ENCODE data around the gene NVL. TPM values are rescaled to one million over a fixed set of nuclear protein-coding genes. Genes with fewer than 3 reads are reported as not detected.

NVL gene
- total and polyA plus RNA-seq, 3 experiments from 2014 or later = 23.0 to 46.5 (median 41.6) TPM

DNA sequence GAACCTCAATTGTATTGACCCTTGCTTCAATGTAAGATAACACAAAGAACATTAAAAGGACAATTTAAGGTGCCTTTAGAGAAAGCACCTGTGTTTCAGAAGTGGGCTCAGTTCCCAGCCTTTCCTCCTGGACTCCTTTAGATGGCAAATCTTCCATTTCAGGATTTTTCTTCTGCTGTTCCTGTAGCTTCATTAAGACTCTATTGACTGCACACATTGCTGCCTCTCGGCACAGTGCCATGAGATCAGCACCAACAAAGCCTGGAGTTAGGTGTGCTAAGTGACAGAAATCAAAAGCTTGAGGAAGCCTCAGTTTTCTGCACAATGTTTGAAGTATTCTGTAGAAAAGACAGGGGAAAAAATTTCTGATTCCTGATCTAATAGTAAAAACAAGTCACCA lies 40.6 kb downstream of the NVL start:
- Histone ChIP-seq H3K4me1 (ENCODE audit: insufficient read depth, low read length) (no peaks in the 10 kb centered on the region), H3K27ac (ENCODE audit: low read depth, low read length) (no peak overlapping the region), H3K27me3 (ENCODE audit: insufficient read depth, low read length, poor library complexity, severe bottlenecking) (no peaks in the 10 kb centered on the region), H3K9me3 (ENCODE audit: low read length) (no peaks in the 10 kb centered on the region), H3K4me3 (ENCODE audit: low read length) (no peak overlapping the region), H3K36me3 (ENCODE audit: insufficient read depth, low read length) (peaks cover 32% of the 10 kb centered on the region)
- peak overlapping the region in 1 of 8 donors; percentile 54 for H3K27ac Mint-ChIP-seq
- H3K36me3 Mint-ChIP-seq = peaks cover 7 to 76% (median 21%) of the 10 kb centered on the region in 3 donors
- no peak for DNase-seq
- no peaks in the 10 kb centered on the region for H3K9me3 Mint-ChIP-seq
- no peak overlapping the region for H3K4me3 Mint-ChIP-seq
- H3K4me1 Mint-ChIP-seq = no peaks in the 10 kb centered on the region
- POLR2A ChIA-PET = no interaction called here
- CTCF ChIA-PET = no interaction called here
- H3K27me3 Mint-ChIP-seq = no peaks in the 10 kb centered on the region

DNA sequence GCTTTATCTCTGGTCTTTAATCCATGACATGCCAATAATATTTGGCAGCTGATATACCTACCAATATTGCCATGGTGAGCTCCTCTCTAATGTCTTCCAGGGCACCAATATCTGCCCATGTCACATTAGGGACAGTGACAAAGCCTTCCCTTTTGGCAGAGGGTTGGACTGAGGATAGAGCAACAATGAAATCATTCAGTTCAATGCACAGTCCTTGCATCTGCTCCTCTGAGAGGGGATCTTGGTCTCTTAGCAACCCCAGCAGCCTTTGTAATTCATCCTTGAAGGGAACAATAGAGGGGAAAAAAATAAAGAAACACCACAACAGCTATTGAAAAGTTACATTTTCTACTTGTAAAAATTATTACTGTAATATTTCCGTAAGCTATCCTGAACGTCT lies 42.3 kb downstream of the NVL start:
- Mint-ChIP-seq H3K9me3 (no peaks in the 10 kb centered on the region), H3K4me1 (no peaks in the 10 kb centered on the region), H3K4me3 (no peak overlapping the region), H3K27me3 (no peaks in the 10 kb centered on the region), H3K36me3 (peaks cover 0 to 77% (median 19%) of the 10 kb centered on the region in 3 donors), H3K27ac (no peak overlapping the region)
- Histone ChIP-seq H3K4me3 (ENCODE audit: low read length) (no peak overlapping the region), H3K4me1 (ENCODE audit: insufficient read depth, low read length) (no peaks in the 10 kb centered on the region), H3K27me3 (ENCODE audit: insufficient read depth, low read length, poor library complexity, severe bottlenecking) (no peaks in the 10 kb centered on the region), H3K36me3 (ENCODE audit: insufficient read depth, low read length) (peaks cover 22% of the 10 kb centered on the region), H3K9me3 (ENCODE audit: low read length) (no peaks in the 10 kb centered on the region), H3K27ac (ENCODE audit: low read depth, low read length) (no peak overlapping the region)
- POLR2A ChIA-PET = no interaction called here
- DNase-seq = no peak
- CTCF ChIA-PET = interaction anchor here (1.3 kb wide), 1 partner anchor 172 kb away, joined by 3 read pairs; no protein-coding TSS in a partner anchor

DNA sequence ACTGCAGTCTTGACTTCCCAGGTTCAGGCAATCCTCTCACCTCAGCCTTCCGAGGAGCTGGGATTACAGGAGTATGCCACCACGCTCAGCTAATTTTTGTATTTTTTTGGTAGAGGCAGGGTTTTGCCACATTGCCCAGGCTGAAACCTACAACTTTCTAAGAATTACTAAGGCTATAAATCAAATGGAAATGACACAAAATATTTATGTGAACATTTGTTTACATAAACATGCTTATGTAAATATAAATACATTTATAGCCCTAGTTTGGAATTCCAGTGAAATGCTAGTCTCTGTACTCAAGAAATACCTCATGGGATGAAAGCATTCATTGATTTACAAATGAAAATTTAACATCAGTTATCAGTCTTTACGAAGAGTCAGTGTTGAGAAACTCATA lies 47.8 kb downstream of the NVL start:
- Histone ChIP-seq H3K27ac (ENCODE audit: low read depth, low read length) (no peak overlapping the region), H3K9me3 (ENCODE audit: low read length) (no peaks in the 10 kb centered on the region), H3K4me1 (ENCODE audit: insufficient read depth, low read length) (no peaks in the 10 kb centered on the region), H3K36me3 (ENCODE audit: insufficient read depth, low read length) (peaks cover 15% of the 10 kb centered on the region), H3K27me3 (ENCODE audit: insufficient read depth, low read length, poor library complexity, severe bottlenecking) (no peaks in the 10 kb centered on the region), H3K4me3 (ENCODE audit: low read length) (no peak overlapping the region)
- Mint-ChIP-seq H3K27me3 (peaks cover 0 to 1% of the 10 kb centered on the region in 2 donors), H3K27ac (no peak overlapping the region), H3K4me3 (no peak overlapping the region), H3K4me1 (no peaks in the 10 kb centered on the region), H3K9me3 (no peaks in the 10 kb centered on the region), H3K36me3 (peaks cover 0 to 69% (median 15%) of the 10 kb centered on the region in 3 donors)
- ChIA-PET CTCF (interaction anchor here (1.4 kb wide), 1 partner anchor 176 kb away, joined by 5 read pairs; no protein-coding TSS in a partner anchor), POLR2A (no interaction called here)
- DNase-seq = no peak

DNA sequence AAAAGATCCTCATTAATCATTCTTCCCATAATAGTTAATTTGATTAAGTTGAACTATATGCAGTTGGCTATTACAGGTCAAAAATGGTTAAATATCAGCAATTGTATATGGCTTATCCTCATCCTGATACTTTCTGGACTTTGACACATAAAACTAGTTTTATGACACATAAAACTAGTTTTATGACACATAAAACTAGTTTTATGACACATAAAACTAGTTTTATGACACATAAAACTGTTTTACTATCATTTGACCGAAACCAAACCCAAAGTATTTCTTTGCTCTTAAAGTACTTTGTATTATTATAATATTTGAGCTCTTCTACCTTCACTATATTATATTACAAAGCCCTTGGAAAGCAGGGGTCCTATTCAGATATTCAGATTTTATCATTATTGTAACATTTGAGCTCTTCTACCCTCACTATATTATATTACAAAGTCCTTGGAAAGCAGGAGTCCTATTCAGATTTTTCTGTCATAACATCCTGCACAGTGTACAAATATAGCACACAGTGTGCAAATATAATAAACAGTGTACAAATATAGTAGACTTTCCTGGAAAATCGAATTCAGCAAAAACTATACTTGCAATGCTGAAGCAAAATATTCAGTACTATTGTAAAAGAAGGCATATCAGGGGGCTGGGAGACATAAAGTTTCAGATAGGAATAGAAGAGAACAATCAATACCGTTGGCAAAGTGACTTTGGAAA lies 53.0 kb downstream of the NVL start:
- Mint-ChIP-seq H3K36me3 (peaks cover 0 to 46% (median 13%) of the 10 kb centered on the region in 3 donors), H3K4me3 (no peak overlapping the region), H3K4me1 (no peaks in the 10 kb centered on the region), H3K9me3 (no peaks in the 10 kb centered on the region), H3K27ac (peak overlapping the region in 4 of 8 donors; percentile 1 to 56 (median 36)), H3K27me3 (peaks cover 0 to 1% of the 10 kb centered on the region in 2 donors)
- no peak overlapping the region for H3K27ac ChIP-seq (ENCODE audit: low read depth, low read length)
- ChIA-PET POLR2A (no interaction called here), CTCF (no interaction called here)
- no peak overlapping the region for H3K4me3 ChIP-seq (ENCODE audit: low read length)
- no peaks in the 10 kb centered on the region for H3K4me1 ChIP-seq (ENCODE audit: insufficient read depth, low read length)
- H3K9me3 ChIP-seq (ENCODE audit: low read length) = no peaks in the 10 kb centered on the region
- H3K36me3 ChIP-seq (ENCODE audit: insufficient read depth, low read length) = peaks cover 5% of the 10 kb centered on the region
- no peaks in the 10 kb centered on the region for H3K27me3 ChIP-seq (ENCODE audit: insufficient read depth, low read length, poor library complexity, severe bottlenecking)
- DNase-seq = no peak

DNA sequence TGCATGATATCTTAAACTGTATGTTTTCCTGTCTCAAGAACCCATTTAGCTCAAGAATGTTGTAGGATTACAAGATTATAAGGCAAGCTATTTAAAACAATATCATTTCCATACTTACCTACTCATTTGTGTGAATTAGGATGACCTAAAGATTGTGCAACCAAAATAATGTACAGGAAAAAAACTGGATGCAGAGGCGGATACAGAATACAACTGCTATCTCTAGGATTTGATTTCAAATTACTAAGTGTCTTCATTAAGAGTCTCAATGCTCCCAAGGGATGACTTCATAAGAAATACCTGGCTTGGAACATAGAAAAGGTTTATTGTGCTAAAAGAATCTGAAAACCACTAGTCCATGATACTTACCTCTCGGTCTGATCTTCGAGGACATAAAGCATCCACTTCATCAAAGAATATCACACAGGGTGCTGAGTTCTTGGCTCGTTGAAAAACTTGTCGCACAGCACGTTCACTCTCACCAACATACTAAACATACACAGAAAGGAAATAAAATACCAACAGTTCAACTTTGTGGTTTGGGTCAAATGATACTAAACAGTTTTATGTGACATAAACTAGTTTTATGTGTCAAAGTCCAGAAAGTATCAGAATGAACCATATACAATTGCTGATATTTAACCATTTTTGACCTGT lies 54.9 kb downstream of the NVL start:
- Histone ChIP-seq H3K9me3 (ENCODE audit: low read length) (no peaks in the 10 kb centered on the region), H3K27me3 (ENCODE audit: insufficient read depth, low read length, poor library complexity, severe bottlenecking) (no peaks in the 10 kb centered on the region), H3K27ac (ENCODE audit: low read depth, low read length) (no peak overlapping the region), H3K36me3 (ENCODE audit: insufficient read depth, low read length) (no peaks in the 10 kb centered on the region), H3K4me3 (ENCODE audit: low read length) (no peak overlapping the region), H3K4me1 (ENCODE audit: insufficient read depth, low read length) (no peaks in the 10 kb centered on the region)
- no peaks in the 10 kb centered on the region for H3K4me1 Mint-ChIP-seq
- peak overlapping the region in 1 of 8 donors; percentile 25 for H3K27ac Mint-ChIP-seq
- H3K36me3 Mint-ChIP-seq = peaks cover 0 to 39% (median 14%) of the 10 kb centered on the region in 3 donors
- H3K9me3 Mint-ChIP-seq = no peaks in the 10 kb centered on the region
- H3K4me3 Mint-ChIP-seq = no peak overlapping the region
- no peak for DNase-seq
- CTCF ChIA-PET = no interaction called here
- H3K27me3 Mint-ChIP-seq = no peaks in the 10 kb centered on the region
- POLR2A ChIA-PET = no interaction called here

DNA sequence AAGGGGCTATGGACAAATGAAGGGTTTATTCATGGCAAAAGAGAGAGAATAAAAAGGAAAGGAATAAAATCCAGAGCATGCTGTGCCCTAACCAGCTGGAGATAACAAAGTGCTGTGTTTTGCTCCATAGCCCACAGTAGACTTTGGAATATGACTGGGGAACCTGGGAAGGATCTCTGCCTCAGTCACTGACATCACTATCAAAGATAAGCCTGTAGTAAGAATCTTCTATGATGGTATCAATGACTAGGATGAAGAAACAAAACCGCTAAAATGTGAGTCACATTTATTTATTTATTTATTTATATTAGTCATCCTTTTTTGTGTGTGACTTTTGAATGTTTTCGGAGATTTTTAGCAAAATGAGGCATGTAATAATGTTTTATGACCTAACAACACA lies 56.3 kb downstream of the NVL start:
- Mint-ChIP-seq H3K36me3 (peaks cover 0 to 42% (median 18%) of the 10 kb centered on the region in 3 donors), H3K27ac (no peak overlapping the region), H3K9me3 (no peaks in the 10 kb centered on the region), H3K27me3 (no peaks in the 10 kb centered on the region), H3K4me1 (no peaks in the 10 kb centered on the region), H3K4me3 (no peak overlapping the region)
- Histone ChIP-seq H3K27me3 (ENCODE audit: insufficient read depth, low read length, poor library complexity, severe bottlenecking) (no peaks in the 10 kb centered on the region), H3K27ac (ENCODE audit: low read depth, low read length) (no peak overlapping the region), H3K4me3 (ENCODE audit: low read length) (no peak overlapping the region), H3K9me3 (ENCODE audit: low read length) (no peaks in the 10 kb centered on the region), H3K4me1 (ENCODE audit: insufficient read depth, low read length) (no peaks in the 10 kb centered on the region), H3K36me3 (ENCODE audit: insufficient read depth, low read length) (no peaks in the 10 kb centered on the region)
- ChIA-PET CTCF (no interaction called here), POLR2A (no interaction called here)
- no peak for DNase-seq

DNA sequence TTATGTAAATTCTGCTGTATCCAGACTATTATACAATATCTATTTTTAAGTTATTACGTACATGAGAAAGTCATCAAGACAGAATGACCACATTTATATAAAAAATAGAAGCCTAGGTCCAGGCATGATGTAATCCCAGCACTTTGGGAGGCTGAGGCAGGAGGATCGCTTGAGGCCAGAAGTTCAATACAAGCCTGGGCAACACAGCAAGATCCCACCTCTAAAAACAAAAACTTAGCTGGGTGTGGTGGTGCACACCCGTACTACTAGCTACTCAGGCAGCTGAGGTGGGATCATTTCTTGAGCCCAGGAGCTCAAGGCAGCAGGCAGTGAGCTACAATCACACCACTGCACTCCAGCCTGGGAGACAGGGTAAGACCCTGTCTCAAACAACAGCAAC lies 58.9 kb downstream of the NVL start:
- H3K4me1 Mint-ChIP-seq = peaks cover 0 to 9% (median 0%) of the 10 kb centered on the region in 3 donors
- Histone ChIP-seq H3K36me3 (ENCODE audit: insufficient read depth, low read length) (peaks cover 9% of the 10 kb centered on the region), H3K27ac (ENCODE audit: low read depth, low read length) (no peak overlapping the region), H3K27me3 (ENCODE audit: insufficient read depth, low read length, poor library complexity, severe bottlenecking) (no peaks in the 10 kb centered on the region), H3K9me3 (ENCODE audit: low read length) (no peaks in the 10 kb centered on the region), H3K4me1 (ENCODE audit: insufficient read depth, low read length) (no peaks in the 10 kb centered on the region), H3K4me3 (ENCODE audit: low read length) (no peak overlapping the region)
- no peak overlapping the region for H3K27ac Mint-ChIP-seq
- ChIA-PET POLR2A (no interaction called here), CTCF (no interaction called here)
- DNase-seq = no peak
- H3K27me3 Mint-ChIP-seq = no peaks in the 10 kb centered on the region
- peaks cover 0 to 52% (median 17%) of the 10 kb centered on the region in 3 donors for H3K36me3 Mint-ChIP-seq
- H3K9me3 Mint-ChIP-seq = no peaks in the 10 kb centered on the region
- no peak overlapping the region for H3K4me3 Mint-ChIP-seq

DNA sequence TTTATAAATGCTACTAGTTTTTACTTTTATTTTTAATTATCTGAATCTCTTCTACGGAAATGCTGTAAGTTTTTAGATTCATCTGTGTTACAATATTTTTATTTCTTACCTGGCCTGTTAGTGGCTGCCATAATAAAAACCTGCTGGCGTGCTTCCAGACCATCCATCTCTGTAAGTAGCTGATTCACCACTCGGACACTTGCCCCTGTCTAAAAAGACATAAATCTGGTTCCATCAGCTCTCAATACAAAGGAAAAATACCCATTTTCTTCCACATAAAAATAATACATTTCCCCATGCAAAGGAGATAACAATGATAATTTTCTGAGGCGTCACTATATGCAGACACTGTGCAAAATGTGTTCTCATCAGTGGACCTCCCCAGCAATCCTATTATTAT lies 62.0 kb downstream of the NVL start:
- Histone ChIP-seq H3K4me1 (ENCODE audit: insufficient read depth, low read length) (peaks cover 2% of the 10 kb centered on the region), H3K27ac (ENCODE audit: low read depth, low read length) (no peak overlapping the region), H3K9me3 (ENCODE audit: low read length) (no peaks in the 10 kb centered on the region), H3K27me3 (ENCODE audit: insufficient read depth, low read length, poor library complexity, severe bottlenecking) (no peaks in the 10 kb centered on the region), H3K36me3 (ENCODE audit: insufficient read depth, low read length) (peaks cover 9% of the 10 kb centered on the region), H3K4me3 (ENCODE audit: low read length) (no peak overlapping the region)
- Mint-ChIP-seq H3K36me3 (peaks cover 0 to 55% (median 14%) of the 10 kb centered on the region in 3 donors), H3K9me3 (no peaks in the 10 kb centered on the region), H3K4me1 (peaks cover 0 to 9% (median 0%) of the 10 kb centered on the region in 3 donors), H3K4me3 (no peak overlapping the region), H3K27ac (no peak overlapping the region), H3K27me3 (no peaks in the 10 kb centered on the region)
- CTCF ChIA-PET = no interaction called here
- POLR2A ChIA-PET = no interaction called here
- no peak for DNase-seq
